Hematopoietic multipotent progenitor cell treated with erythropoietin and hydrocortisone succinate and interleukin-3 and kit ligand, for 17 days (in vitro differentiated cells): ENCODE results near the gene PPARG.
"Not testable (repeated sequence)": the region's sequence is repeated elsewhere in the genome, so short reads cannot be mapped to it uniquely, and the experiment has no call there.

Experiments used
- DNase-seq: peaks from one replicate; pipeline ENCODE4 v3.0.0-alpha.2; 2015; ENCODE audit warnings: low spot score

The PPARG gene

DNA sequence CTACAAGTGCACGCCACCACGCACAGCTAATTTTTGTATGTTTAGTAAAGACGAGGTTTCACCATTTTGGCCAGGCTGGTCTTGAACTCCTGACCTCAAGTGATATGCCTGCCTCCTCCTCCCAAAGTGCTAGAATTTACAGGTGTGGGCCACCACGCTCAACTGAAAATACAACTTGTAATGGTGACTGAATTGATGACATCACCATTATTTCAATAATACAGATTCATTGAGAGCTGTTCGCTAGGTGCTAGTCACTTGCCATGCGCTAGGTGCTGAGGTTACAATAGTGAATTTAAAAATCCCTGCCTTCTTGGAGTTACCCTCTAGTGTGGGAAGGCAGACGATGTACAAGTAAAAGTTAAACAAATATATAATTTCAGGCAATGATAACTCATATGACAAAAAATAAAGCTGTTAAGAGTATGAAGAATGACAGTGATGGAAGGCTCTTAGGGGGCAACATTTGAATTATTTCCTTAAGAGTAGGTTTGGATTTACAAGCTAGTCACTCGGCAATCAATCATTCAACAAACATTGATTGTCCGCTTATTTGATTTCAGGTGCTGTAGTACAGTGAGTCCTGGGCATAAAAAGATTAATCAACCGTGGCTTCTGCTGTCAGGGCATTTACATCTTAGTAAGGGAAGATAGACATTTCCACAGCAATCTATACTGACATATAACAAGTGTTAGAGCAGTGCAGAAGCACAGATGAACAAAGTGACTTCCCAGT, 9.1 kb upstream of the PPARG start:
- no peak for DNase-seq

DNA sequence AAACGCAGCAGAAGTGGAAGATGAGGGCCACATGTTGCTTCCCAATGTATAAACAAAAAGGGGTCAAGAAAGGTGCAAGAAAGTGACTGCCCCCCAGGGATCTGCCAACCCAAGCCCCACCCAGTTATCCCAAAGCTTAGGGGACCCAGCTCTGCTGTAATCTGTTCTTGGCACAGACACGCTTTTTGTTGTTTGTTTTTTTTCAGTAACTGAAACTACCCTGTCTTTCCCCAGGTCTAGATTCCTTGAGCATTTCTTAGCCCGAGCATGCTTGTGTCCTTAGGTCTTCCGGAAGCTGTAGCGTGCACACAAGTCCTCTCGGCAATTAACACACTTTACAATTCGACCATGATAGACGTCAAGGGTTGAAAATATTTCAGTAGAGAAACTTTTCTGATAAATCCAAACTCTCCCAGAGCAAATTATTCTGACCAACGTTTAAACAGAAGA, 8.5 kb upstream of the PPARG start:
- DNase-seq, result no peak

DNA sequence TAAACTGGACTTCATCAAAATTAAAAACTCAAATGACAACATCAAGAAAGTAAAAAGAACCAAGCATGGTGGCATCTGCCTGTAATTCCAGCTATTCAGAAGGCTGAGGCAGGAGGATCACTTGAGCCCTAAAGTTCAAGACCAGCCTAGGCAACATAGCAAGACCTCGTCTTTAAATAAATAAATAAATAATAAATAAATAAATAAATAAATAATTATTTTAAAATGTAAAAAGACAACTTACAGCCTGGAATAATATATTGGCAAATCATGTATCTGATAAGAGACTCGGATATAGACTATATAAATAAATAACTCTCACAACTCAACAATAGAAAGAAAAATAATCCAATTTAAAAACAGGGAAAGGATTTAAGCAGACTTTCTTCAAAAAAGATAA, 4.3 kb upstream of the PPARG start:
- DNase-seq, result no peak

DNA sequence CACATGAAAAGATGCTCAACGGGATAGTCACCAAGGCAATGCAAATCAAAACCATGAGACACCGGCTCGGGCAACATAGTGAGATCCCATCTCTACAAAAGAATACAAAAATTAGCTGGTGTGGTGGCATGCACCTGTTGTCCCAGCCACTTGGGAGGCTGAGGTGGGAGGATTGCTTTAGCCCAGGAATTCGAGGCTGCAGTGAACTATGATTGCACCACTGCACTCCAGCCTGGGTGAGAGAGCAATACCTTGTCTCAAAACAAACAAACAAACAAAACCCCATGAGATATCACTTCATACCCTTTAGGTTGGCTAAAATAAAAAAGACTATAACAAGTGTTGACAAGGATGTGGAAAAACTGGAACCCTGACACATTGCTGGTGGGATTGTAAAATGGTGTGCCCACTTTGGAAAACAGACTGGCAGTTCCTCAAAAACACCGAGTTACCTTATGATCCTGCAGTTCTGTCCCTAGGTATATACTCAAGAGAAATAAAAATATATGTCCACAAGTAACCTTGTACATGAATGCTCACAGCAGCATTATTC, 3.8 kb upstream of the PPARG start:
- DNase-seq, result no peak

DNA sequence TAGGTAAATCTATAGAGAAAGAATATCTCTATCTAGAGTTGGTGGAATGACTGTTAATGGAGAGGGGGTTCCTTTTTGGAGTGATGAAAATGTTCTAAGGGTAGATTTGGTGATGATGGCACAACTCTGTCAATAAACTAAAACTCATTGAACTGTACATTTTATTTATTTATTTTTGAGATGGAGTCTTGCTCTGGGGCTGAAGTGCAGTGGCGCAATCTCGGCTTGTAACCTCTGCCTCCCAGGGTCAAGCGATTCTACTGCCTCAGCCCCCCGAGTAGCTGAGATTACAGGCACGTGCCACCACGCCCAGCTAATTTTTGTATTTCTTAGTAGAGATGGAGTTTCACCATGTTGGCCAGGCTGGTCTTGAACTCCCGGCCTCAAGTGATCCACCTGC, 3.1 kb upstream of the PPARG start:
- not testable (repeated sequence) for DNase-seq

DNA sequence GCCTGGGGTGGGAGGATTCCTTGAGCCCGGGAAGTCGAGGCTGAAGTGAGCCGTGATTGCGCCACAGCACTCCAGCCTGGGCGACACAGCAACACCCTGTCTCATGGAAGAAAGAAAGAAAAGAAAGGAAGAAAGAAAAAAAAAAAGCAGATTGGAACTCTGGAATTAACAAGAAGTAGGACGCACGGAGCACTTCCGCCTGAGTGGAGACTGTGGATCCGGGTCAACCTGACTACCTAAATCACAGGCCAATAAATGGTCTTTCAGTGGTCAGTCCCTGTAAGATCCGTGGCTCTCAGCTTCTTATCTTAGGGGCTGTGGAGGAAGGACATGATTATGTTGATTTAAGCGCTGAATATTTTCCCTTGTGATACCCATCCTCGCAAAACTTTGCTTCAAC, 2.4 kb upstream of the PPARG start:
- no peak for DNase-seq

DNA sequence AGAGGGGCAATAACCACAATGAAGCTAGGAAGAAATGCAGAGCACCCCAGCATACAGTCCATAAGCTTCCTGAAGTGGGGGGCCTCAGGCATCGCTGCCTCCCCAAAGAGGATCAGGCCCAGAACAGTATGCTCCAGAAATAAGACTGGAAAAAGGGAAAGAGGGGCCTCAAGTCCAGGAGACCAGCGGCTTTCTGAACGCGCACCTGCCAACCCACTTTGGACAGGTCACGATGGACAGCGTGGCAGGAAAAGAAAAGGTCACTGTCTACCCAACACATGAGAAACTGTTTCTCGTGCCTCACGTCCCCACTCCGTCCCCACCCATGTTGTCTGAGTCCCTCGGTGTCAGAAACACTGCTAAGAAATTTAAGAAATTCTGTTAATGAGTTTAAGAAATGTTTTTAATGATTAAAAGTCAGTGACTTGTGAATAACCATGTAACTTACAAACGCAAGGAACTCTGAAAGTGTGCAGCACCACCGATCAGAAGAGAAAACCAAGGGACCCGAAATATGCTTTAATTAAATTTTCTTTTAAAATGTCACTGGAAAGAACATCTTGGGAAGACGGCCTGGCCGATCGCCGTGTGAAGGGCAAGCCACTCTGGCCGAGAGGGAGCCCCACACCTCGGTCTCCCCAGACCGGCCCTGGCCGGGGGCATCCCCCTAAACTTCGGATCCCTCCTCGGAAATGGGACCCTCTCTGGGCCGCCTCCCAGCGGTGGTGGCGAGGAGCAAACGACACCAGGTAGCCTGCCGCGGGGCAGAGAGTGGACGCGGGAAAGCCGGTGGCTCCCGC, 1.7 kb upstream of the PPARG start:
- DNase-seq, result no peak

DNA sequence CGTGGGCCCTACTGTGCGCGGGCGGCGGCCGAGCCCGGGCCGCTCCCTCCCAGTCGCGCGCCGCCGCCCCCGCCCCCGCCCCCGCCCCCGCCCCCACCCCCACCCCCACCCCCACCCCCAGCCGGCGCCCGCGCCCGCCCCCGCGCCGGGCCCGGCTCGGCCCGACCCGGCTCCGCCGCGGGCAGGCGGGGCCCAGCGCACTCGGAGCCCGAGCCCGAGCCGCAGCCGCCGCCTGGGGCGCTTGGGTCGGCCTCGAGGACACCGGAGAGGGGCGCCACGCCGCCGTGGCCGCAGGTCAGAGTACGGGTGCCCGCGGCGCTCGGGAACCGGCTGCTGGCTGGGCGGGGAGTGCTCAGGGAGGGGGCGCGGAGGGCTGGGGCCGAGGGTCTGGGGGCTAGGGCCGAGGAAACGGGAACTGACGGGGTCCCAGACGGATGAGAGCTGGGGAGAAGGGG, 1.1 kb upstream of the PPARG start:
- DNase-seq, result no peak

DNA sequence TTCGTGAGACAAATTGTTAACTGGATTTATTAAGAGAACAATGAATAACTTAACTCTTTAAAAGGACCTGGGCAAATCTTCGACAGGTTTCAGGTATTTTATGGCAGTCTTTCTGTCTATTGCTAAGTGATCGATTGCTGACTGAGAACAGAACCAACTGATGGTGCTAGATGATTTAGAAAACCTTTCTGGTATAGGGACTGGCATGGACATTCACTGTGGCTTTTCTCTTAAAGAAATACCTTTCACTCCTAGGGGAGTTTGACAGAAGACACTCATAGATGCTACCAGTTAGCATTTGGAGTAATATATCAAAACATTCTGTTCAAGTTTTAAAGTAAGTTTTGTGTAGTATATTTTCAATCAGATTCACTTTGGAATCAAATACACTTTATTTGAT, 654 bp downstream of the PPARG start:
- no peak for DNase-seq

DNA sequence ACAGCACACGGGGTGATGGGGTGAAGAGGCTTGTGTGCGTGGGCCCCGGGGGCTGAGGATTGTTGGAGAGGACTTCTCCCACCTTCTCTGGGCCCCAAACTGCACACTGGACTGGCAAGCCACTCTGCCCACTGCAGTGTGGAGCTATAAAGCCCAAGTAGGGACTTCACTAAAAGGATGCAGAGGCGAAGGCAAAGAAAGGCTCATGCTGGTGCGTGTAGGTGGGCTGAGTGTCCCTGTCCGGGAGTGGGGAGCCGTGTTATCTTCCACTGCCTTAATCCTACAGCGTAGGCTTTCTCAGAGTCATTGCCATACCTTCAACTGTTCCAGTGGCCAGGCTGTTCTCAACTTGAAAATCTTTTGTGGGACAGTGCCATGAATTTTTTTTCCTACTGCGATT, 3.9 kb downstream of the PPARG start:
- no peak for DNase-seq

DNA sequence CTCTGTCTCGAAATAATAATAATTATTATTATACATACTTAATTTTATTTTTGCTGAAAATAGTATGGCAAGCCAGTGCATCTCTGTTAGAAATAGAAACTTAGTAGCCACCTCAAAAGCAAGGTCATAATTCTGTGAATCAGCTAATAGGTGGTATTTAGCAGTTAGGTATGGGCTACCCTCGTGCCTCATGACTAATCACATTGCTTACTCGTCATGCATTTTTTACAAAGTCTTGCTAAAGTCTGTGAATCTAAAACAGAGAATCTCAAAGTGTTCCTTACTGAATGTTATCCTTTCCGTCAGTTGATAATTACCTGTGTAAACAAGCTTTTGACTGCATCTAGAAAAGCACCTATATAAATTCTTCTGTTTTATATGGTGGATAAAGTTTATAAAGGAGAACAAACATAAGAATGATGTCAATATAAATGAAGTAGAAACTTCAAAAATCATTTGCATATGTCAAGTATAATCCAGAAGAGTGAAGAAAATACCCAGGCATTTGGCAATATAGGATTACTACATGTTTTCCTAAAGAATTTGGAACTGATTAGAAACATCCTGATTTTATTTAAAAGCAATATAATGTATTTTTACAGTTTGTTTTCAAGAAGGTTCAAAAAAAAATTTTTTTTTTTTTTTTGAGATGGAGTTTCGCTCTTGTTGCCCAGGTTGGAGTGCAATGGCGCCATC, 6.2 kb downstream of the PPARG start:
- no peak for DNase-seq

DNA sequence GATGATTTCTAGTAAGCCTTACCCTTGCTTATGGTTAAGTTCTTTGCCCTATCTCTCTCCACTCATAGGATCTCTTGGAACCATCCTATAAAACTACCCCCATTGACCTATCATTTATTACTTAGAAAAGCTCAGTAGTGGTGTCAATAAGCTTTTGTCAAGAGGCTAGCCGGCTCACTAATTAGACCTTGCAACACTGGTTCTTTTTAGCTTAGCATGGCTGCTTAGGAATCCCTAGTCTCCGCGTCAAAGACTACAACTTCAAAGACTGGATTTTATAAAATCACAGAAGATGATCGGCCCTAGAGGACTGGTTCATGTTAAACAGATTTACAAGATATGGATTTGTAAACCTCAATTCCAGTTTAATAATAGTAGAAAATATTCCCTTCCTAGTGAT, 7.6 kb downstream of the PPARG start:
- DNase-seq, result no peak

DNA sequence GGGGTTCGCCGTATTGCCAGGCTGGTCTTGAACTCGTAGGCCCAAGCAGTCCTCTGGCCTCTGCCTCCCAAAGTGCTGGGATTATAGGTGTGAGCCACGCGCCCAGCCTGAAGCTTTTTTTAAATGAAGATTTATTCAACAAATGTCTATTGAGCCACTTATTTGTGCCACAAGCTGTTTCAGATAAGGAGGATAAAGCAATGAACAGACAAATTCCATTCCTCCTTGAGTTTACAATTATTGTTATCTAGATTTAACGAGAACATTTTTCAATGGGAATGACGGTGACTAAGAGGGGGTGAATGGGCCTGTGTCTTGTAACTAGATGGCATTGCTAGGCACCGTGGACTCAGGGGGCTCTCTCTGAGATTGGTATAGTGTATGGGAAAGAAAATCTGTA, 10.2 kb downstream of the PPARG start:
- no peak for DNase-seq

DNA sequence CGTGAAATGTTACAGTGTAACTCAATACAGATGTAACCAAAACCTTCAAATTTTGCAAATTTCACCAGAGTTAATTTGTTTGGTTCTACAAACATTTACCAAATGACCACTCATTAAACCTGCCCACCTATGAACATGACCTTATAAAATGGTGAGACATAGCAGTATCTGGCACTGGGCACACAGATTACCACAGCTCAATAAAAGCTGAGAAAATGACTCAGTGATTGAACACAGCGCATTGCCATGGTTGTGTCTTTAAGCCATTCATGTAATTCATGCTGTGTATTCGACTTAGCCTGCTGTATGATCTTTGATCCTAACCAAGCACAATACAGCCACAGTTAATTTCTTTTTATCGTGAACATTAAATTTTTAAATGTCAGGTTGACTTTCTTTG, 11.3 kb downstream of the PPARG start:
- no peak for DNase-seq

DNA sequence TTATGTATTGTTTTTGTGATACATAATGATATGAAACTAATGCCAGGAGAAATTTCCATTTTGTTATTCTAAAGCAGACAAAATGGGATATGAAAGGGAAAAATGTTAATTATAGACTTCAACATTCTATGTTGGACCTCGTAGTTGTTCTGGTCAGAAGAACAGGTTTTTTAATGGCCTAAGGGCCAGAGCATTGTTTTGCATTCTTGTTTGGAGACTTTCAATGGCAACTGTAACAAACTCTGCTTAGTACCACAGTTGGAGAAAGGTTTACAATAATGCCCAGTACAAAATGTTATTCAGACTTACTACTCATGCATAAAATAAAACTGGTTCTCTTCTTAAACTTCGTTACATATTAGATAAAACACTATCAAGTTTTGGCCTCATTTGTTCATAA, 12.2 kb downstream of the PPARG start:
- DNase-seq, result no peak

DNA sequence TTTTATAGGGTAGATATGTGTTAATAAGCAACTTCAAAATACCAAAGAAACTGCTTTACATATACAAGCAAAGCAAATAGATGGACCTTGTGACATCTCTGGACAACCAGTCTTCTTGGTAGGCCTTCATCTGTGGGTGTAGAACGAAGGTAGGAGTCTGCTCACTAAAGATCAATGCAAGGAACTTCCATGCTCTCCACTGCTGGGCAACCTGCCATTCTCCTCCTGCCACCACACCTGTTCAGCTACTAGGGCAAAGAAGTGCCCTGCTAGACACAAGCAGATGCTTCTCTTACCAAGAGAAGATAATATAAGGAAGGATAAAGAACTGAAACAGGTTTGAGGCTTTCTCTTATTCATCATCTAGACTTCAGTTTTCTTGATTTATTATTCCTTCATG, 12.6 kb downstream of the PPARG start:
- DNase-seq, result no peak

DNA sequence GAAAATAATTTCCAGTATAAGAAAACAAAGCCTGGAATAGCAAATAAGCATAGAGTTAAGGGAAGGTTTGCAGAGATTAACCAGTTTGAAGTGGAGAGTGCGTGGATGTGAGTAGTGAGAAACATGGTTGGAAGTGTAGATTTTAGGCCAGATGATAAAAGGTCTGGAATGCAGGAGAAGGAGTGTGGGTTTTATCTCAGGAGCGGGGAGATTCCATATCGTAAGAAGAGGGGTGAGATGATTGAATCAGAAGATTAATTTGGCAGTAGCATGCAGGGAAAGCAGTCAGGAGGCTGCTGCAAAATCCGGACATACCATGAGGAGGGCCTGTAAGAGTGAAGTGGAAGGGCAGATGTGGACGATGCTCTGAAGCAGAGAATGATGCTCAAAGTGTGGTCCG, 13.7 kb downstream of the PPARG start:
- DNase-seq, result no peak

DNA sequence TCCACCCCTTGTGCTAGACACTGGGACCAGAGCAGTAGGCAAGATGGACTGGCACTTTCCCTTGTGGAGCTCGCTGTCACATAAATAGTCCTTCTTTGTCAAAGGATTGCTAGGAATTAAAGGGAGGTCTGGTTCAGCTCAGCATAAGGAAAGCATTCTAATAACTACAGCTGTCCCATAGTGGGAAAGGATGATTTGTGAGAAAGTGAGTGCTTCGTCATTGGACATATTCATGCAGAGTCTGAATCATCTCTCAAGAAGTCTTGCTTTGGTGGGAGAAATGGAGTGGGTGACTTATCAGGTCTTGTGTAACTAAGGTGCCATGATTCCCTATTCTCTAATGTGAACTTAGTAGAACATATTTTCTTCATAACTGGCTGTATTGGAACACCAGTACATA, 14.7 kb downstream of the PPARG start:
- no peak for DNase-seq

DNA sequence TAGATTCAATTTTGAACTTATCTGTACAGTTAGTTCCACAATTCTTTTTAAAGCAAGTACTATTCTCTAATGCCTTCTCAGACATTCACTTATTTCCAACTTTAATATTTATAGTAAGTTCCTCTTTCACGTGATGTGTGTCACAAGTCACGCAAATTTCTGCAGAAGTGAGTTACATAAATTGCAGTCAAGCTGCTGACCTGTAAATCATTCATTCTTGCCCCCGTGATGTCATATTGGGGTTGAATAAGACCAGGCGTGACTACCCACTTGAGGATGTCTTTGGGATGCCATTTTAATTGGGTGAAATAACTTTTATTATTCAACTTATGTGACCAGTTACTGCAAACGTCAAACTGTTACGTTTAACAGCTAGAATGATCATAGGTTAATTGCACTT, 15.1 kb downstream of the PPARG start:
- DNase-seq, result no peak

DNA sequence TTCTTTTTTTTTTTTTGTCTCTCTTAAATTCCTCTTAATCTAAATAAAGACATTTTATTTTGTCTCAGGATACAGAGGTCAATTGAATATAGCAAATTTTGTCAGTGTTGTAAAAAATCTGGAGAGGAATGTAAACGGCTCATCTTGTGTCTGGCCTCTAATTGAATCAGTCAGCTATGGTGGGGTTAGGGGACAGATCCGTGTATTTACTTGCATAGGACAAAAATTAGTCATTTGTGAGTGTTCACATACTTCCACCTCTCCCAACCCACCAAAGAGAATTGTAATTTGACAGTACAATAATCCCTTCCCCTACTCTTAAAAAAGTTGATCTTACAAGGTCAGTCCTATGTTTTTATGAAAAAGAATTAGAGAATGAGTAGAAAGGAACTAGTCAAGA, 18.3 kb downstream of the PPARG start:
- no peak for DNase-seq

DNA sequence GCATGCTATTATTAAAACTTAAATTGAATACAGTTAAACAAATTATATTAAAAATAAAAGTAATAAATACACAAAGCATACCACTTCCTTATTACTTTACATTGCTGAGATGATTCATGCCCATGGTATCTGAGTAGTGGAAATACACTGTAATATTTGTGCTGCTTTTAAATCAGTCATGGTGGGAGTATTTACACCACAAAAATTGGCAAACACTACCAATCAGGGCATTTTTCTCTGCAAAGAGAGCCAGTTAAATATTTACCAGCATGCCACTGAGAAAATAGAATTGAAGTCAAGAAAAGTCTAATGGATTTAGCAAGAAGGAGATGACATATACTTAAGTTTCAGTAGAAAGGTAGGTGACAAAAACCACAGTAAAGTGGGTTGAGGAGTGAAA, 19.6 kb downstream of the PPARG start:
- DNase-seq, result no peak

DNA sequence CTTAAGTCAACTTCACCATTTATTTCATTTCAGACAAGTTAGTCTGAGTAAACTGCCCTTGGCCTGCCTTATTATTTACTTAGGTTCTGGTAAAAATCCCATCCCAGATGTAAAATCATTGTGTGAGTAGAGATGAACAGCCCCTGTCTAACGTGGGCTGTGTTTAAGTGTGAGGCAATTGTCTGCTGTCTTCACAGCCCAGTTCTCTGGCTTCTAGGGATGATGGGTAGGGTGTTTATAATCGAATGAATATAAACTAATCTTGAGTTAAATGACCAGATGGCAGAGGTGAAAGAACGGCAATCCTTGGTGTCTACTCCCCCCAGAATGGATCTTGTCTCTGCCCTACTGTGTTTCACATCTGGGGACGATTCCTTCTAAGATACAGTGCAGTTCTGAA, 20.8 kb downstream of the PPARG start:
- no peak for DNase-seq

DNA sequence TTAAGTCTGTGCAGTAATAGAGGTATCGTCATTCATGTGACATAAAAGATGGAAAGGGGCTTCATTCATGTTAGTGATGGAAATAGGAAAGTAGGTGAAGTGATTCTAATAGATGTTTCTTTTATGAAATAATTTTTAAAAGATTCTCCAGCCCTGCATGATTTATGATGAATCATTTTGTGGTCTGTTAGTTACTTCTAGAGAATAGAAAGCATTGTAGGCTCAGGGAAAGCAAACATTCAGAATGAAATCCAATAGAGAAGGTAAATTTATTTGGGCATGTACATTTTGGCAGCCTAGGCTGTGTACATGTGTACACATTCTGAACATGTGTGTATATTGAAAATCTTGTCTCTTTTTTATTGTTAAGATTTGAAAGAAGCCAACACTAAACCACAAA, 23.1 kb downstream of the PPARG start:
- no peak for DNase-seq
